22Rv1 (cell line): Measurements from ENCODE around the gene ZNF678.
"Not testable (repeated sequence)": the region's sequence is repeated elsewhere in the genome, so short reads cannot be mapped to it uniquely, and the experiment has no call there.

Experiments
- H3K27ac ChIP-seq: fragments of 450-650 bp; 2 replicates; pipeline ENCODE4 v1.5.1; 2017
- ZFX ChIP-seq: fragments of 450-650 bp; IDR thresholded peaks from 2 replicates; pipeline ENCODE4 v1.6.1; 2017; ENCODE audit warnings: antibody characterized with exemption, borderline replicate concordance
- TF ChIP-seq, protein P1 (sequence below): fragments of 450-650 bp; IDR thresholded peaks from 2 replicates; pipeline ENCODE4 v1.5.1; 2017; ENCODE audit warnings: mild to moderate bottlenecking

Gene ZNF678

DNA sequence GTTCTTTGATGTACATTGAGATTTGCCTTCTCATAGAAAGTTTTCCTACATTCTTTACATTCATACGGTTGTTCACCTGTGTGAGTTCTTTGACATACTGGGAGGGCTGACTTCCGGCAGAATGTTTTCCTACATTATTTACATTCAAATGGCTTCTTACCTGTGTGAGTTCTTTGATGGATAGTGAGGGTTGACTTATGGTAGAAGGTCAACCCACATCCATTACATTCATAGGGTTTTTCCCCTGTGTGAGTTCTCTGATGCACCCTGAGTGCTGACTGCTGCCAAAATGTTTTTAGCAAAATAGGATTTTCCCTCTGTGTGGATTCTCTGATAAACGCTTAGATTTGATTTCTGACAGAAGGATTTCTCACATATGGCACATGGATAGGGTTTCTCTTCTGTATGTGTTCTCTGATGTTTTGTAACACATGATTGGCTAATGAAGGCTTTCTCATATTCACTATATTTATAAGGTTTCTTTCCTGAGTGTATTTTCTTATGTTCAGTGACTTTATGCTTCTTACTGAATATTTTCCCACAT lies 134.0 kb downstream of the ZNF678 start:
- no peak overlapping the region for H3K27ac ChIP-seq
- TF ChIP-seq ZFX, result no peak
- TF ChIP-seq, protein P1, sequence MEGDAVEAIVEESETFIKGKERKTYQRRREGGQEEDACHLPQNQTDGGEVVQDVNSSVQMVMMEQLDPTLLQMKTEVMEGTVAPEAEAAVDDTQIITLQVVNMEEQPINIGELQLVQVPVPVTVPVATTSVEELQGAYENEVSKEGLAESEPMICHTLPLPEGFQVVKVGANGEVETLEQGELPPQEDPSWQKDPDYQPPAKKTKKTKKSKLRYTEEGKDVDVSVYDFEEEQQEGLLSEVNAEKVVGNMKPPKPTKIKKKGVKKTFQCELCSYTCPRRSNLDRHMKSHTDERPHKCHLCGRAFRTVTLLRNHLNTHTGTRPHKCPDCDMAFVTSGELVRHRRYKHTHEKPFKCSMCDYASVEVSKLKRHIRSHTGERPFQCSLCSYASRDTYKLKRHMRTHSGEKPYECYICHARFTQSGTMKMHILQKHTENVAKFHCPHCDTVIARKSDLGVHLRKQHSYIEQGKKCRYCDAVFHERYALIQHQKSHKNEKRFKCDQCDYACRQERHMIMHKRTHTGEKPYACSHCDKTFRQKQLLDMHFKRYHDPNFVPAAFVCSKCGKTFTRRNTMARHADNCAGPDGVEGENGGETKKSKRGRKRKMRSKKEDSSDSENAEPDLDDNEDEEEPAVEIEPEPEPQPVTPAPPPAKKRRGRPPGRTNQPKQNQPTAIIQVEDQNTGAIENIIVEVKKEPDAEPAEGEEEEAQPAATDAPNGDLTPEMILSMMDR, result no peak

DNA sequence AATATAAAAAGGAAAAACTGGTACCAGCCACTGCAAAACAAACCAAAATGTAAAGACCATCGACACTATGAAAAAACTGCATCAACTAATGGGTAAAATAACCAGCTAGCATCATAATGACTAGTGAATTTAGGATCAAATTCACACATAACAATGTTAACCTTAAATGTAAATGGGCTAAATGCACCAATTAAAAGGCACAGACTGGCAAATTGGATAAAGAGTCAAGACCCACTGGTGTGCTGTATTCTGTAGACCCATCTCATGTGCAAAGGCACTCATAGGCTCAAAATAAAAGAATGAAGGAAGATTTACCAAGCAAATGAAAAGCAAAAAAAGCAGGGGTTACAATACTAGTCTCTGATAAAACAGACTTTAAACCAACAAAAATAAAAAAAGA lies 138.3 kb downstream of the ZNF678 start:
- H3K27ac ChIP-seq, result not testable (repeated sequence)

DNA sequence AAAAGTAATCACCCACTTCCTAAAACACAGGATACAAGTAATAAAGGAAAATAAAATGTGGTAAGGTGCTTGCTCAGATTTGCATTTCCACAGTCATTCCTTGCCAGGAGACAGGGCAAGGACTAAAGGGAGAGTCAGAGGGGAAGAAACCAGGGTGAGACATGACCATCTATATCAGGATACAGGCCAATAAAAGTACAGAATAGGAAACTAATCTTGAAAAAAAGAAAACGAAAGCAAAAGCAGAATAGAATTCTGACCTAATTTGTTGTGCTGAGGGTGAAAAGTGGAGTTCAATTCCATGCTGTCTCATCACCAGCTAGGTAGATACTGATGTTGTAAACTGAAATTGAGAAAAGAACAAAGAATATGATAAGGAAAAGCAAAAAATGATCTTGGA lies 144.5 kb downstream of the ZNF678 start:
- H3K27ac ChIP-seq, result no peak overlapping the region
- TF ChIP-seq, protein P1, result no peak
- no peak for TF ChIP-seq ZFX

DNA sequence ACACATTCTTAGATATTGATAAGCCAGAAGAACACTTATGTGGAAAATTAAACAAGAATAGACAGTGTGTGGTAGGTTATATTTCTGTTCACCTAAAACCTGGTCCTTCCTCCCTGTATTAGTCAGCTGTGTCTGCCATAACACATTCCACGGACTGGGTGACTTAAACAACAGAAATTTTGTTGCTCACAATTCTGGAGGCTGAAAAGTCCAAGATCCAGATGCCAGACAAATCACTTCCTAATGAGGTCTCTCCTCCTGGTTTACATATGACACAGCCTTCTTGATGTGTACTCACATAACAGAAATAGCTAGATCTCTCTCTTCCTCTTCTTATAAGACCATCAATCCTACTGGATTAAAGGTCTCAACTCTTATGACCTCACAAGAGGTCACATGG lies 146.1 kb downstream of the ZNF678 start:
- H3K27ac ChIP-seq, result no peak overlapping the region
- no peak for TF ChIP-seq ZFX
- TF ChIP-seq, protein P1, result no peak

DNA sequence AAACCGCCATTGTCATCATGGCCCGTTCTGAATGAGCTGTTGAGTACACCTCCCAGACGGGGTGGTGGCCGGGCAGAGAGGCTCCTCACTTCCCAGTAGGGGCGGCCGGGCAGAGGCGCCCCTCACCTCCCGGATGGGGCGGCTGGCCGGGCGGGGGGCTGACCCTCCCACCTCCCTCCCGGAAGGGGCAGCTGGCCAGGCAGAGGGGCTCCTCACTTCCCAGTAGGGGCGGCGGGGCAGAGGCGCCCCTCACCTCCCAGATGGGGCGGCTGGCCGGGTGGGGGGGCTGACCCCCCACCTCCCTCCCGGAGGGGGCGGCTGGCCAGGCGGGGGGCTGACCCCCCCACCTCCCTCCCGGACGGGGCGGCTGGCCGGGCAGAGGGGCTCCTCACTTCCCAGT lies 147.1 kb downstream of the ZNF678 start:
- H3K27ac ChIP-seq, result not testable (repeated sequence)

DNA sequence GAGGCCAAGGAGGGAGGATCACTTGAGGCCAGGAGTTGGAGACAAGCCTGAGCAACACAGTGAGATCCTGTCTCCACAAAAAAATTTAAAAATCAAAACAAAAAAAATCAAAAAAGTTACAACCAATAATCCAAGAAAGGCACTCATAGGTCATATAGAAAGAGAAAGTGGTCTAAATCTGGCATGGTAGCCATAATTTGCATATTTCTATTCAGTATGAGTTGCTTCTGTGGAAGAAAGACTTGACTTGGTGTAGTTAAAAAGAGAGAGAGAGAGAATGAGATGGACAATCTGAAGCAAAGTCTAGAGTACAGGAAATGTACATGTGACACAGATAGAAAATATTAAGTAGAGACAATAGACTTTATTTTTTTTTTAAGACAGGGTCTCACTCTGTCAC lies 149.3 kb downstream of the ZNF678 start:
- H3K27ac ChIP-seq, result no peak overlapping the region
- TF ChIP-seq ZFX, result no peak
- TF ChIP-seq, protein P1, result no peak

DNA sequence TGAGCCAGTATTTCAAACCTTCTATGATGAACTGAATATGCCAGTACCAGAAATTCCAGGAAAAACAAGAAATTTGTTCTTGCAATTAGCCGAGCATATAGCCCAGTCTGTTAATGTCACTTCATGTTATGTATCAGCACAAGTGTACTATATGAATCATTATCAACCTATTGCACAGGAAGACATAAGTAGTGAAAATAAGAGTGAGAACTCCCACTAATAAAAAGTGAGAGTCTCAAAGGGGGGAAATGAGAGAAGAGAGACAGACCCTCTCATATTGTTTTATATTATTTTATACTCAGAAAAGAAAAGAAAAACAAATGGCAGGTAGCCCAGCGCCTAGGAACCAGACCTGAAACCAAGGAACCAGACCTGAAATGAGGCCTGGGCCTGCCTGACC lies 155.6 kb downstream of the ZNF678 start:
- TF ChIP-seq, protein P1, result no peak
- TF ChIP-seq ZFX, result no peak
- no peak overlapping the region for H3K27ac ChIP-seq

DNA sequence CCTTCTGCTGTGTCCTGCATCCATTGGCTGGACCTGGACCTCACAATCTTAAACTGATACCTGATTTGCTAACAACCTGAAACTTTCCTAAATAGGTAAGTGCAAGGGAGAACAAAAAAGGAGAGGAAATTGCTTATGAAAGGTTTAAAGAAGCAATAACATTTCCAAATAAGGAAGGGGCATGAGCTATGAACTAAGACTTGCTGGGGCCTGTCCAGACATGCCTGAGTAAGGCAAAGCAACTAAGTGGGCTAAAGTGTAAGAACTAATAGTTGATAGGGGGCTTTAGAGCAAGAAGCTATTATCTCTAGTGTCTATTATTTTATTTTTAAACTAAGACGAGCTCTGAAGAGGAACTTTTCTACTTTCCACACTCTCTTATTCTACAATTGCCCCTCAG lies 160.1 kb downstream of the ZNF678 start:
- TF ChIP-seq, protein P1, result no peak
- no peak for TF ChIP-seq ZFX
- no peak overlapping the region for H3K27ac ChIP-seq
